ENCODE results near the gene LPP. TPM values are rescaled to one million over a fixed set of nuclear protein-coding genes. Genes with fewer than 3 reads are reported as not detected.

Gene LPP
- total and polyA plus RNA-seq, 5 donors = 14.5 to 205 (median 159) TPM

GRCh38 chr3:188239035-188239434 is 85.1 kb downstream of the LPP start:
- DNase-seq (no peak), ATAC-seq (no peak)
- no peaks in the 10 kb centered on the region for H3K27me3 ChIP-seq (ENCODE audit: control insufficient read depth, insufficient read depth)
- no peaks in the 10 kb centered on the region for H3K9me3 ChIP-seq (ENCODE audit: control insufficient read depth, low read length)
- no peak overlapping the region for H3K4me3 ChIP-seq (ENCODE audit: low read length)
- peaks cover 10% of the 10 kb centered on the region for H3K4me1 ChIP-seq (ENCODE audit: control insufficient read depth, insufficient read depth, low read length)
- WGBS = 84% methylated on average over 7 of the region's 7 CpGs
- H3K27ac ChIP-seq (ENCODE audit: low read length) = no peak overlapping the region
- intact Hi-C loops (cut with DNase I) = no loop called here

GRCh38 chr3:188239577-188239976 is 85.6 kb downstream of the LPP start:
- DNase-seq = no peak
- ATAC-seq = no peak
- no peak overlapping the region for H3K27ac ChIP-seq (ENCODE audit: low read length)
- H3K4me1 ChIP-seq (ENCODE audit: control insufficient read depth, insufficient read depth, low read length) = peaks cover 10% of the 10 kb centered on the region
- H3K4me3 ChIP-seq (ENCODE audit: low read length) = no peak overlapping the region
- H3K27me3 ChIP-seq (ENCODE audit: control insufficient read depth, insufficient read depth) = no peaks in the 10 kb centered on the region
- H3K9me3 ChIP-seq (ENCODE audit: control insufficient read depth, low read length) = no peaks in the 10 kb centered on the region
- 96% methylated on average over 1 of the region's 1 CpG for WGBS
- intact Hi-C loops (cut with DNase I) = no loop called here

GRCh38 chr3:188240189-188240981 is 86.4 kb downstream of the LPP start:
- Histone ChIP-seq H3K4me3 (ENCODE audit: low read length) (no peak overlapping the region), H3K9me3 (ENCODE audit: control insufficient read depth, low read length) (no peaks in the 10 kb centered on the region), H3K27me3 (ENCODE audit: control insufficient read depth, insufficient read depth) (no peaks in the 10 kb centered on the region), H3K27ac (ENCODE audit: low read length) (peak overlapping the region; percentile 94), H3K4me1 (ENCODE audit: control insufficient read depth, insufficient read depth, low read length) (peaks cover 6% of the 10 kb centered on the region)
- peak; percentile 32 to 51 for ATAC-seq
- 70% methylated on average over 7 of the region's 7 CpGs for WGBS
- peak in 1 of 3 donors; percentile 59 for DNase-seq
- intact Hi-C loops (cut with DNase I) = no loop called here

GRCh38 chr3:188241072-188241471 is 87.1 kb downstream of the LPP start:
- H3K4me1 ChIP-seq (ENCODE audit: control insufficient read depth, insufficient read depth, low read length) = peaks cover 6% of the 10 kb centered on the region
- no peak overlapping the region for H3K4me3 ChIP-seq (ENCODE audit: low read length)
- peak; percentile 46 to 77 (median 68) for DNase-seq
- WGBS = 47% methylated on average over 7 of the region's 7 CpGs
- no peaks in the 10 kb centered on the region for H3K9me3 ChIP-seq (ENCODE audit: control insufficient read depth, low read length)
- H3K27me3 ChIP-seq (ENCODE audit: control insufficient read depth, insufficient read depth) = no peaks in the 10 kb centered on the region
- H3K27ac ChIP-seq (ENCODE audit: low read length) = peak overlapping the region; percentile 15
- intact Hi-C loops (cut with DNase I) = no loop called here
- ATAC-seq = peak; percentile 92 to 93

GRCh38 chr3:188241883-188242282 is 87.9 kb downstream of the LPP start:
- DNase-seq (no peak), ATAC-seq (peak; percentile 30 to 39)
- H3K27ac ChIP-seq (ENCODE audit: low read length) = peak overlapping the region; percentile 87
- 65% methylated on average over 3 of the region's 3 CpGs for WGBS
- no peaks in the 10 kb centered on the region for H3K27me3 ChIP-seq (ENCODE audit: control insufficient read depth, insufficient read depth)
- intact Hi-C loops (cut with DNase I) = no loop called here
- peaks cover 6% of the 10 kb centered on the region for H3K4me1 ChIP-seq (ENCODE audit: control insufficient read depth, insufficient read depth, low read length)
- no peaks in the 10 kb centered on the region for H3K9me3 ChIP-seq (ENCODE audit: control insufficient read depth, low read length)
- H3K4me3 ChIP-seq (ENCODE audit: low read length) = no peak overlapping the region

- intact Hi-C loops (cut with DNase I) = no loop called here
- 60% methylated on average over 3 of the region's 3 CpGs for WGBS
These were observed 88.6 kb downstream of the LPP start for GRCh38 chr3:188242436-188243123.

GRCh38 chr3:188243124-188243795 is 89.3 kb downstream of the LPP start:
- no peak overlapping the region for H3K4me3 ChIP-seq (ENCODE audit: low read length)
- ATAC-seq = no peak
- 80% methylated on average over 9 of the region's 9 CpGs for WGBS
- H3K9me3 ChIP-seq (ENCODE audit: control insufficient read depth, low read length) = no peaks in the 10 kb centered on the region
- intact Hi-C loops (cut with DNase I) = no loop called here
- peaks cover 6% of the 10 kb centered on the region for H3K4me1 ChIP-seq (ENCODE audit: control insufficient read depth, insufficient read depth, low read length)
- H3K27ac ChIP-seq (ENCODE audit: low read length) = peak overlapping the region; percentile 71
- H3K27me3 ChIP-seq (ENCODE audit: control insufficient read depth, insufficient read depth) = no peaks in the 10 kb centered on the region
- DNase-seq = no peak

More at GRCh38 chr3:188242436-188243123, 88.6 kb downstream of the LPP start:
- no peaks in the 10 kb centered on the region for H3K27me3 ChIP-seq (ENCODE audit: control insufficient read depth, insufficient read depth)
- no peaks in the 10 kb centered on the region for H3K9me3 ChIP-seq (ENCODE audit: control insufficient read depth, low read length)
- H3K27ac ChIP-seq (ENCODE audit: low read length) = peak overlapping the region; percentile 71
- DNase-seq (no peak), ATAC-seq (no peak)
- H3K4me1 ChIP-seq (ENCODE audit: control insufficient read depth, insufficient read depth, low read length) = peaks cover 6% of the 10 kb centered on the region
- H3K4me3 ChIP-seq (ENCODE audit: low read length) = no peak overlapping the region

- Histone ChIP-seq H3K27ac (ENCODE audit: low read length) (peak overlapping the region; percentile 68), H3K4me3 (ENCODE audit: low read length) (no peak overlapping the region), H3K9me3 (ENCODE audit: control insufficient read depth, low read length) (no peaks in the 10 kb centered on the region), H3K27me3 (ENCODE audit: control insufficient read depth, insufficient read depth) (no peaks in the 10 kb centered on the region), H3K4me1 (ENCODE audit: control insufficient read depth, insufficient read depth, low read length) (peaks cover 6% of the 10 kb centered on the region)
- DNase-seq (no peak), ATAC-seq (no peak)
- 94% methylated on average over 2 of the region's 2 CpGs for WGBS
- intact Hi-C loops (cut with DNase I) = no loop called here
These were observed 90.5 kb downstream of the LPP start for GRCh38 chr3:188244395-188244861.

GRCh38 chr3:188246905-188247304 is 92.9 kb downstream of the LPP start:
- Histone ChIP-seq H3K27me3 (ENCODE audit: control insufficient read depth, insufficient read depth) (no peaks in the 10 kb centered on the region), H3K9me3 (ENCODE audit: control insufficient read depth, low read length) (no peaks in the 10 kb centered on the region), H3K27ac (ENCODE audit: low read length) (no peak overlapping the region), H3K4me1 (ENCODE audit: control insufficient read depth, insufficient read depth, low read length) (peaks cover 3% of the 10 kb centered on the region), H3K4me3 (ENCODE audit: low read length) (no peak overlapping the region)
- ATAC-seq = no peak
- 87% methylated on average over 2 of the region's 2 CpGs for WGBS
- intact Hi-C loops (cut with DNase I) = no loop called here
- DNase-seq = no peak

- DNase-seq (no peak), ATAC-seq (no peak)
- WGBS = 71% methylated on average over 8 of the region's 8 CpGs
- H3K27me3 ChIP-seq (ENCODE audit: control insufficient read depth, insufficient read depth) = no peaks in the 10 kb centered on the region
- H3K4me1 ChIP-seq (ENCODE audit: control insufficient read depth, insufficient read depth, low read length) = peaks cover 2% of the 10 kb centered on the region
- H3K9me3 ChIP-seq (ENCODE audit: control insufficient read depth, low read length) = no peaks in the 10 kb centered on the region
- intact Hi-C loops (cut with DNase I) = no loop called here
- H3K4me3 ChIP-seq (ENCODE audit: low read length) = no peak overlapping the region
- peak overlapping the region; percentile 52 for H3K27ac ChIP-seq (ENCODE audit: low read length)
These were observed 94.1 kb downstream of the LPP start for GRCh38 chr3:188248036-188248561.
